Fibroblast of lung (primary cell): ENCODE results near the gene SLC43A1. TPM values are rescaled to one million over a fixed set of nuclear protein-coding genes. Genes with fewer than 3 reads are reported as not detected.
A peak's percentile ranks its signal among the peaks of the same experiment; 100 is the strongest.

Experiments
- DNase-seq, 2 donors: peaks; one replicate each; pipeline versions ENCODE4 v3.0.0 to v3.0.0-alpha.2; 2010; ENCODE audit warnings: low read depth in 2 of 2
- H2AFZ ChIP-seq: 2 replicates; pipeline ENCODE4 v1.5.1; 2012; ENCODE audit warnings: low read length, control low read depth, inconsistent platforms
- H3K27ac ChIP-seq: 2 replicates; pipeline ENCODE4 v1.5.1; 2011; ENCODE audit warnings: low read length, control low read depth; ENCODE audit not compliant: insufficient read depth
- H3K27me3 ChIP-seq: 2 replicates; pipeline ENCODE4 v1.5.1; 2011; ENCODE audit warnings: mild to moderate bottlenecking, low read length; ENCODE audit not compliant: control insufficient read depth, insufficient read depth
- H3K36me3 ChIP-seq: 2 replicates; pipeline ENCODE4 v1.5.1; 2011; ENCODE audit warnings: low read length; ENCODE audit not compliant: control insufficient read depth, insufficient read depth
- H3K4me1 ChIP-seq: 2 replicates; pipeline ENCODE4 v1.5.1; 2011; ENCODE audit warnings: low read length; ENCODE audit not compliant: control insufficient read depth, insufficient read depth; ENCODE audit errors: extremely low read depth
- H3K4me2 ChIP-seq: 2 replicates; pipeline ENCODE4 v1.5.1; 2011; ENCODE audit warnings: low read length, control low read depth; ENCODE audit not compliant: insufficient read depth; ENCODE audit errors: extremely low read depth
- H3K4me3 ChIP-seq, 4 experiments: fragments of 200-600 bp in 1 of 4; sonication (generic) in 1 of 4; replicated peaks in 1 of 4; 2 replicates each; pipeline ENCODE4 v1.5.1; 2011 to 2016; ENCODE audit warnings: low read length in 4 of 4, low read depth in 3 of 4, mild to moderate bottlenecking in 3 of 4, control low read depth in 2 of 4, inconsistent platforms in 1 of 4, mixed read lengths in 1 of 4; ENCODE audit not compliant: insufficient read depth in 1 of 4; ENCODE audit errors: control extremely low read depth in 1 of 4
- H3K79me2 ChIP-seq: 2 replicates; pipeline ENCODE4 v1.5.1; 2012; ENCODE audit warnings: mild to moderate bottlenecking, low read length, inconsistent platforms; ENCODE audit not compliant: control insufficient read depth, insufficient read depth
- H3K9ac ChIP-seq: 2 replicates; pipeline ENCODE4 v1.5.1; 2011; ENCODE audit warnings: mild to moderate bottlenecking, low read length, control low read depth; ENCODE audit not compliant: insufficient read depth
- H3K9me3 ChIP-seq: 2 replicates; pipeline ENCODE4 v1.5.1; 2012; ENCODE audit warnings: low read depth, low read length; ENCODE audit not compliant: control insufficient read depth, insufficient read depth
- H4K20me1 ChIP-seq: 2 replicates; pipeline ENCODE4 v1.5.1; 2011; ENCODE audit warnings: low read length; ENCODE audit not compliant: control insufficient read depth, insufficient read depth; ENCODE audit errors: extremely low read depth
- EZH2 ChIP-seq: IDR thresholded peaks from 2 replicates; pipeline ENCODE4 v1.5.1; 2012; ENCODE audit warnings: low read length, control low read depth, mild to moderate bottlenecking; ENCODE audit errors: missing control alignments
- polyA plus RNA-seq, 2 donors: library from polyadenylated mRNA; depleted of rRNA in 1 of 2; stranded (reverse) in 1 of 2; unstranded in 1 of 2; fragments of >200 nt; gene quantifications; 2 replicates each; pipeline ENCODE4 v1.2.1, GENCODE V29; 2011 to 2012; ENCODE audit warnings: missing spikeins in 1 of 2
- total RNA-seq: library from RNA; depleted of rRNA; stranded (reverse); fragments of >200 nt; gene quantifications from 2 replicates; pipeline ENCODE4 v1.2.1, GENCODE V29; 2014
- TF ChIP-seq, protein P1 (sequence below), 2 donors: IDR thresholded peaks in 1 of 2; conservative IDR thresholded peaks in 1 of 2; 1 replicate in 1 of 2; 2 replicates in 1 of 2; pipeline ENCODE4 v1.5.1; 2011 to 2012; ENCODE audit warnings: low read length in 2 of 2, control low read depth in 1 of 2, inconsistent platforms in 1 of 2, low read depth in 1 of 2, mild to moderate bottlenecking in 1 of 2

Gene SLC43A1
- total and polyA plus RNA-seq, 2 donors (not counting 1 experiment from before 2014, with no cell fraction given) = 13.2 to 19.8 TPM

DNA sequence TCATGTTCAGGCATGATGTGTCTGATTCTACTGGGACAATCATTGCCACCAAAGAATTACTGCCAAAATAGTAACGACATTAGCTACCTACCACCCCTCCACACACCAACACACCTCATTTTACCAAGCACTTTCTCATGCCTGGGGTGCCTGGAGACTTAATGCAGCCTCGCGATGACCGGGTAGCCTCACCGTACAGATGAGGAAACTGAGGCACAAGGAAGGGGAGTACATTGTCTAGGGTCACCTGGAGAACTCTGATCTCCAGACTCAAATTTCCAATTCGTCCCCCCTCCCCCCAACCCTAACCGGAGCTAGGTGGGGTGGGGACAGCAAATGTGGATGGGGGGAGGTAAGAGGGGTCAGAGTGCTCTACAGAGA is 57.9 kb downstream of the SLC43A1 start:
- TF ChIP-seq, protein P1, sequence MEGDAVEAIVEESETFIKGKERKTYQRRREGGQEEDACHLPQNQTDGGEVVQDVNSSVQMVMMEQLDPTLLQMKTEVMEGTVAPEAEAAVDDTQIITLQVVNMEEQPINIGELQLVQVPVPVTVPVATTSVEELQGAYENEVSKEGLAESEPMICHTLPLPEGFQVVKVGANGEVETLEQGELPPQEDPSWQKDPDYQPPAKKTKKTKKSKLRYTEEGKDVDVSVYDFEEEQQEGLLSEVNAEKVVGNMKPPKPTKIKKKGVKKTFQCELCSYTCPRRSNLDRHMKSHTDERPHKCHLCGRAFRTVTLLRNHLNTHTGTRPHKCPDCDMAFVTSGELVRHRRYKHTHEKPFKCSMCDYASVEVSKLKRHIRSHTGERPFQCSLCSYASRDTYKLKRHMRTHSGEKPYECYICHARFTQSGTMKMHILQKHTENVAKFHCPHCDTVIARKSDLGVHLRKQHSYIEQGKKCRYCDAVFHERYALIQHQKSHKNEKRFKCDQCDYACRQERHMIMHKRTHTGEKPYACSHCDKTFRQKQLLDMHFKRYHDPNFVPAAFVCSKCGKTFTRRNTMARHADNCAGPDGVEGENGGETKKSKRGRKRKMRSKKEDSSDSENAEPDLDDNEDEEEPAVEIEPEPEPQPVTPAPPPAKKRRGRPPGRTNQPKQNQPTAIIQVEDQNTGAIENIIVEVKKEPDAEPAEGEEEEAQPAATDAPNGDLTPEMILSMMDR (conservative IDR thresholded peaks at IDR 0.05 in 1 of 2, IDR thresholded peaks at IDR 0.05 in 1 of 2; ENCODE audit: low read depth in 1 of 2, low read length in 2 of 2) = no peak
- TF ChIP-seq EZH2 = no peak
- Histone ChIP-seq H3K4me2 (peak overlapping the region; percentile 56), H3K4me1 (no peaks in the 10 kb centered on the region), H3K9ac (no peak overlapping the region), H3K27ac (no peak overlapping the region), H3K9me3 (no peaks in the 10 kb centered on the region), H3K27me3 (peaks cover 18% of the 10 kb centered on the region), H3K36me3 (no peaks in the 10 kb centered on the region), H4K20me1 (no peaks in the 10 kb centered on the region), H2AFZ (no peak overlapping the region), H3K4me3 (no peak overlapping the region), H3K79me2 (no peaks in the 10 kb centered on the region)
- no peak for DNase-seq

- Histone ChIP-seq H3K27me3 (peaks cover 18% of the 10 kb centered on the region), H3K36me3 (no peaks in the 10 kb centered on the region), H2AFZ (no peak overlapping the region), H3K4me2 (peak overlapping the region; percentile 56), H3K27ac (no peak overlapping the region), H3K9me3 (no peaks in the 10 kb centered on the region), H3K79me2 (no peaks in the 10 kb centered on the region), H3K4me3 (no peak overlapping the region), H4K20me1 (no peaks in the 10 kb centered on the region), H3K9ac (no peak overlapping the region), H3K4me1 (no peaks in the 10 kb centered on the region)
- TF ChIP-seq EZH2 = no peak
- TF ChIP-seq, protein P1 (conservative IDR thresholded peaks at IDR 0.05 in 1 of 2, IDR thresholded peaks at IDR 0.05 in 1 of 2; ENCODE audit: low read depth in 1 of 2, low read length in 2 of 2) = peak; percentile 94 to 97
- peak; percentile 60 to 87 for DNase-seq
Observed at GRCh38 chr11:57456960-57457642, 58.4 kb downstream of the SLC43A1 start.

- no peaks in the 10 kb centered on the region for H3K4me1 ChIP-seq
- no peak overlapping the region for H3K9ac ChIP-seq
- no peak overlapping the region for H3K4me3 ChIP-seq
- no peak overlapping the region for H3K27ac ChIP-seq
- no peaks in the 10 kb centered on the region for H3K36me3 ChIP-seq
- H3K9me3 ChIP-seq = no peaks in the 10 kb centered on the region
- no peaks in the 10 kb centered on the region for H3K79me2 ChIP-seq
- peaks cover 4% of the 10 kb centered on the region for H3K27me3 ChIP-seq
- H4K20me1 ChIP-seq = no peaks in the 10 kb centered on the region
- H2AFZ ChIP-seq = no peak overlapping the region
- DNase-seq = no peak
- no peak for TF ChIP-seq EZH2
- TF ChIP-seq, protein P1 (conservative IDR thresholded peaks at IDR 0.05 in 1 of 2, IDR thresholded peaks at IDR 0.05 in 1 of 2; ENCODE audit: low read depth in 1 of 2, low read length in 2 of 2) = no peak
- H3K4me2 ChIP-seq = no peak overlapping the region
Observed at GRCh38 chr11:57453543-57454177, 61.8 kb downstream of the SLC43A1 start.
